Suprapubic skin (tissue), 4 donors: ENCODE data around the gene DNAJC6. TPM values are rescaled to one million over a fixed set of nuclear protein-coding genes. Genes with fewer than 3 reads are reported as not detected.

Experiments
- DNase-seq, 2 donors: peaks; one replicate each; pipeline ENCODE4 v3.0.0-alpha.2; 2019; ENCODE audit warnings: low spot score in 2 of 2
- H3K27ac ChIP-seq: fragments of 200-600 bp; sonication (generic); one replicate; pipeline ENCODE4 v1.5.1; 2019
- H3K27me3 ChIP-seq: fragments of 200-600 bp; sonication (generic); one replicate; pipeline ENCODE4 v1.5.1; 2019
- H3K36me3 ChIP-seq: fragments of 200-600 bp; sonication (generic); one replicate; pipeline ENCODE4 v1.5.1; 2019
- H3K4me1 ChIP-seq: fragments of 200-600 bp; sonication (generic); one replicate; pipeline ENCODE4 v1.5.1; 2019
- H3K4me3 ChIP-seq: fragments of 200-600 bp; sonication (generic); one replicate; pipeline ENCODE4 v1.5.1; 2019; ENCODE audit warnings: mild to moderate bottlenecking
- H3K9me3 ChIP-seq: fragments of 200-600 bp; sonication (generic); one replicate; pipeline ENCODE4 v1.5.1; 2019
- EP300 ChIP-seq: sonication (generic); formaldehyde crosslinking; IDR thresholded peaks from one replicate; pipeline ENCODE4 v1.6.1; 2017; ENCODE audit warnings: antibody characterized with exemption
- POLR2A ChIP-seq, 2 donors: fragments of 450-650 bp; IDR thresholded peaks; one replicate each; pipeline ENCODE4 v1.6.1; 2017; ENCODE audit warnings: antibody characterized with exemption in 2 of 2, mild to moderate bottlenecking in 2 of 2, moderate library complexity in 2 of 2
- POLR2AphosphoS5 ChIP-seq, 3 donors: sonication (generic); formaldehyde crosslinking; IDR thresholded peaks; one replicate each; pipeline ENCODE4 v1.6.1; 2017; ENCODE audit warnings: antibody characterized with exemption in 3 of 3
- WGBS: methylation state at CpG from one replicate; pipeline ENCODE4 v1.1.5; 2018; 5-methylcytosine and 5-hydroxymethylcytosine counted together
- total RNA-seq, 4 donors: library from RNA; depleted of rRNA; stranded (reverse); fragments of >200 nt; gene quantifications; one replicate each; pipeline ENCODE4 v1.1.0, GENCODE V29; 2016
- TF ChIP-seq, protein P1 (sequence below), 2 donors: fragments of 200-600 bp in 1 of 2; fragments of 450-650 bp in 1 of 2; sonication (generic) in 1 of 2; IDR thresholded peaks; one replicate each; pipeline ENCODE4 v1.5.1; 2016 to 2019; ENCODE audit warnings: antibody characterized with exemption in 2 of 2, mild to moderate bottlenecking in 1 of 2, moderate library complexity in 1 of 2

The DNAJC6 gene
- total RNA-seq, 4 donors from 2014 or later: 1.7 to 3.8 (median 3.5) TPM

DNA sequence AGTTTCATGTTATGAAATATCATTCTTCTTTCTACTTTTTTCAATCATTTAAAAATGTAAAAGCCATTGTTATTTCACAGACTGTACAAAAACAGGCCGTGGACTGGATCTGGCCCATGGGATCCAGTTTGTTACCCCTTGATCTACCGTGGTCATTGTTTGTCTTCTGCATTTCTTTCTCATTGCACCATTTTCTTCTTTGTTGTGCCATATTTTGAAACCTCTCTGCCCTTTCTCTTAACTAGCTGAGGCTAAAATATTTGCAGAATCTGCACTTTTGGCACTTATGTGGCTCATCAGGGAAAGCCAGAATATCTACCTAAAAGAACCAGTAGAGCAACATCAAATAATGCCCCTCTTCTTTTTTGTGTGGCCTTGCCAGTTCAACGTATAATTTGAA is 50.5 kb downstream of the DNAJC6 start:
- Histone ChIP-seq H3K9me3 (no peaks in the 10 kb centered on the region), H3K27me3 (no peaks in the 10 kb centered on the region), H3K36me3 (no peaks in the 10 kb centered on the region), H3K4me1 (no peaks in the 10 kb centered on the region), H3K4me3 (no peak overlapping the region), H3K27ac (no peak overlapping the region)
- no peak for DNase-seq
- WGBS: 73% methylated on average over 3 of the region's 3 CpGs
- TF ChIP-seq EP300 (no peak), POLR2A (IDR thresholded peaks at IDR 0.05) (no peak), POLR2AphosphoS5 (IDR thresholded peaks at IDR 0.05) (no peak)
- TF ChIP-seq, protein P1, sequence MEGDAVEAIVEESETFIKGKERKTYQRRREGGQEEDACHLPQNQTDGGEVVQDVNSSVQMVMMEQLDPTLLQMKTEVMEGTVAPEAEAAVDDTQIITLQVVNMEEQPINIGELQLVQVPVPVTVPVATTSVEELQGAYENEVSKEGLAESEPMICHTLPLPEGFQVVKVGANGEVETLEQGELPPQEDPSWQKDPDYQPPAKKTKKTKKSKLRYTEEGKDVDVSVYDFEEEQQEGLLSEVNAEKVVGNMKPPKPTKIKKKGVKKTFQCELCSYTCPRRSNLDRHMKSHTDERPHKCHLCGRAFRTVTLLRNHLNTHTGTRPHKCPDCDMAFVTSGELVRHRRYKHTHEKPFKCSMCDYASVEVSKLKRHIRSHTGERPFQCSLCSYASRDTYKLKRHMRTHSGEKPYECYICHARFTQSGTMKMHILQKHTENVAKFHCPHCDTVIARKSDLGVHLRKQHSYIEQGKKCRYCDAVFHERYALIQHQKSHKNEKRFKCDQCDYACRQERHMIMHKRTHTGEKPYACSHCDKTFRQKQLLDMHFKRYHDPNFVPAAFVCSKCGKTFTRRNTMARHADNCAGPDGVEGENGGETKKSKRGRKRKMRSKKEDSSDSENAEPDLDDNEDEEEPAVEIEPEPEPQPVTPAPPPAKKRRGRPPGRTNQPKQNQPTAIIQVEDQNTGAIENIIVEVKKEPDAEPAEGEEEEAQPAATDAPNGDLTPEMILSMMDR (IDR thresholded peaks at IDR 0.05): no peak

DNA sequence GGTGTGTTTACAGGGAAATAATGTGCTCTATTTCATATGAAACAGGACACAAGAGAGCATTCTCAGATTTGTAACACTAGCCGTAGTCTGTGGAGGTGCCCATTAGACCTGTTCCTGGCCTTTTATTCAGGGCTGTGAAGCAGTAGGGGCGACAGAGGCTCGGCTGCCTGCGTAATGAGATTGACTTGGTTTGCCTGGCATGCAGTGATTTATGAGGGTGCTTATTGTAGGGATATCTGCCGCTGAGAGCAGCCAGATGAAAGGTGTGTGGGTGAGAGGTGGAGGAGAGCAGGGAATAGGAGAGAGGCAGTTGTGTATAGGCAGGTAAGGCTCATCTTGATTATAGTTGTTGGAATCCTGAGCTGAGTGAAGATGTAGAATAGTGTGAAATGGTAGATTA is 51.3 kb downstream of the DNAJC6 start:
- Histone ChIP-seq H3K27me3 (no peaks in the 10 kb centered on the region), H3K4me3 (no peak overlapping the region), H3K36me3 (no peaks in the 10 kb centered on the region), H3K27ac (no peak overlapping the region), H3K9me3 (no peaks in the 10 kb centered on the region), H3K4me1 (no peaks in the 10 kb centered on the region)
- TF ChIP-seq EP300 (no peak), POLR2A (IDR thresholded peaks at IDR 0.05) (no peak), POLR2AphosphoS5 (IDR thresholded peaks at IDR 0.05) (no peak)
- TF ChIP-seq, protein P1 (IDR thresholded peaks at IDR 0.05): no peak
- whole genome bisulfite sequencing: 57% methylated on average over 5 of the region's 5 CpGs
- no peak for DNase-seq

DNA sequence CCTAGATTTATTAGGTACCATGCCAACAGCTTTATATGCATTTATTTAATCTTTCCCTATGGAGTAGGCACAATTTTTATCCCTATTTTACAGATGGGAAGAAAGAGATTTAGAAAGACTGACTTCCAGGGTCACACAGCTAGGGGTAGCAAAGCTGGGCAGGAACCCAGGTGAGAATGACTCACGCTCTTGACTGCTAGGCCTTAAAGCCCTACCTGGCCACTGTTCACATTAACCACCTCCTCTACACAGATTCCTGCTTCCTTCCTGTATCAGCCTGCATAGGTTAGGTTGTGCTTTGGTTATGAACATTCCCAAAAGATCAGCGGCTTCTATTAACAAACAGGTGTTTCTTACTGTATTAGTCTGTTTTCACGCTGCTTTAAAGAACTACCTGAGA is 53.2 kb downstream of the DNAJC6 start:
- Histone ChIP-seq H3K9me3 (no peaks in the 10 kb centered on the region), H3K27me3 (no peaks in the 10 kb centered on the region), H3K4me3 (no peak overlapping the region), H3K36me3 (no peaks in the 10 kb centered on the region), H3K27ac (no peak overlapping the region), H3K4me1 (no peaks in the 10 kb centered on the region)
- TF ChIP-seq POLR2A (IDR thresholded peaks at IDR 0.05) (no peak), POLR2AphosphoS5 (IDR thresholded peaks at IDR 0.05) (no peak), EP300 (no peak)
- WGBS: 94% methylated on average over 3 of the region's 3 CpGs
- DNase-seq: no peak

DNA sequence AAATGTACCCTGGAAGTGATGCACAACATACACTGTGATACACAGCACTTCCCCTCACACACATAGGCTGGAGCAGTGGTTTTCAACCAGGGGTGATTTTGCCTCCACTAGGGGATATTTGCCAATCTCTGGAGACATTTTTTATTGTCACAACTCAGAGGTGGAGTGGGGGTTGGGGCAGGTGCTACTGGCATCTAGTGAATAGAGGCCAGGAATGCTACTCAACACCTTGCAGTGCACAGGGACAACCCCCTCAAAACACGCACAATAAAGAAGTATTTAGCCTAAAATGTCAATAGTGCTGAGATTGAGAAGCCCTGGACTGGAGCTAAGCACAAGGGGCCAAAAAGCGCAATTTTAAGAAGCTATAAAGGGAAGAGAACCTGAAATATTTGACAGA is 54.1 kb downstream of the DNAJC6 start:
- DNase-seq: no peak

DNA sequence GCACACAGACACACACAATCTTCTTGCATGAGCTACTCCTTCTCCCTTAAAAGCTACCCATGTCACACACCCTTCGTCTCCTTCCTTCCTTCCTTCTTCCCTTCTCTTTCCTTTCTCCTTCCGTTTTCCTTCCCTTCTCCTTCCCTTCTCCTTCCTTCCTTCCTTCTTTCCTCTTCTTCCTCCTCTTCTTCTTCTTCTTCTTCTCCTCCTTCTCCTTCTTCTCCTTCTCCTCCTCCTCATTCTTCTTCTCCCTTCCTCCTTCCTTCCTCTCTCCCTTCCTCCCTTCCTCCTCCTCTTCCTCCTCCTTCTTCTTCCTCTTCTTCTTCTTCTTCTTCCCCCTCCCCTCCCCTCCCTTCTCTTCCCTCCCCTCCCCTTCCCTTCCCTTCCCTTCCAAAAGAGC is 59.1 kb downstream of the DNAJC6 start:
- no peak for TF ChIP-seq POLR2AphosphoS5 (IDR thresholded peaks at IDR 0.05)
- TF ChIP-seq EP300: no peak
- TF ChIP-seq POLR2A (IDR thresholded peaks at IDR 0.05): no peak
- TF ChIP-seq, protein P1 (IDR thresholded peaks at IDR 0.05): no peak
- Histone ChIP-seq H3K4me1 (no peaks in the 10 kb centered on the region), H3K27ac (no peak overlapping the region), H3K9me3 (no peaks in the 10 kb centered on the region), H3K36me3 (no peaks in the 10 kb centered on the region), H3K4me3 (no peak overlapping the region), H3K27me3 (no peaks in the 10 kb centered on the region)
- 84% methylated on average over 2 of the region's 2 CpGs for WGBS
- no peak for DNase-seq

More for the DNA sequence above, 54.1 kb downstream of the DNAJC6 start:
- Histone ChIP-seq H3K4me1 (no peaks in the 10 kb centered on the region), H3K9me3 (no peaks in the 10 kb centered on the region), H3K36me3 (no peaks in the 10 kb centered on the region), H3K27ac (no peak overlapping the region), H3K27me3 (no peaks in the 10 kb centered on the region), H3K4me3 (no peak overlapping the region)
- no peak for TF ChIP-seq POLR2A (IDR thresholded peaks at IDR 0.05)
- TF ChIP-seq, protein P1 (IDR thresholded peaks at IDR 0.05): no peak
- TF ChIP-seq EP300: no peak
- no peak for TF ChIP-seq POLR2AphosphoS5 (IDR thresholded peaks at IDR 0.05)
- WGBS: 98% methylated on average over 2 of the region's 2 CpGs

DNA sequence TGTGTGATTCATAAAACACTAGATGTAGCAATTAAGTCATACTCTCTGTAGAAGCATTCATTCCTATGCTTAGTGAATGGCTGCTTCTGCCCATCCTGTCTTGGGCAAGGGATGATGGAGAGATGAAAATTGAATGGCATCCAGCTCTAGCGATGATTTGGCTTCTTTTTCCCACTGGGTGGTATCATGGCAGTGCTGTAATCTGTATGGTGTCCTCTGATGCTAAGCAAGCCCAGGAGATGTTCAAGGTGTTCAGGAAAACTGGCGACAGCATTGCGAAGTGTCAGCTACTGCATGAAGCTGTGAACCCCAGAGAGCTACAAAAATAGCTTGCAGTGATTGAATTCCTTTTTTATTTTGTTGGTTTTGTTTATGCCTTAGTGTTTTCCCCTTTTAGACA is 62.2 kb downstream of the DNAJC6 start:
- DNase-seq: no peak
- no peaks in the 10 kb centered on the region for H3K9me3 ChIP-seq
- H3K4me3 ChIP-seq: no peak overlapping the region
- TF ChIP-seq EP300 (no peak), POLR2AphosphoS5 (IDR thresholded peaks at IDR 0.05) (no peak), POLR2A (IDR thresholded peaks at IDR 0.05) (no peak)
- TF ChIP-seq, protein P1 (IDR thresholded peaks at IDR 0.05): no peak
- 85% methylated on average over 3 of the region's 3 CpGs for WGBS
- H3K27me3 ChIP-seq: no peaks in the 10 kb centered on the region
- no peaks in the 10 kb centered on the region for H3K4me1 ChIP-seq
- H3K27ac ChIP-seq: no peak overlapping the region
- no peaks in the 10 kb centered on the region for H3K36me3 ChIP-seq
